LoVo (cell line): ENCODE measurements around the gene FBXO11.
A peak's percentile ranks its signal among the peaks of the same experiment; 100 is the strongest.
"Not testable (repeated sequence)": the region's sequence is repeated elsewhere in the genome, so short reads cannot be mapped to it uniquely, and the experiment has no call there.

Experiments used
- DNase-seq: peaks from one replicate; pipeline ENCODE4 v3.0.0-alpha.2; 2016; ENCODE audit warnings: low spot score

Gene FBXO11

DNA sequence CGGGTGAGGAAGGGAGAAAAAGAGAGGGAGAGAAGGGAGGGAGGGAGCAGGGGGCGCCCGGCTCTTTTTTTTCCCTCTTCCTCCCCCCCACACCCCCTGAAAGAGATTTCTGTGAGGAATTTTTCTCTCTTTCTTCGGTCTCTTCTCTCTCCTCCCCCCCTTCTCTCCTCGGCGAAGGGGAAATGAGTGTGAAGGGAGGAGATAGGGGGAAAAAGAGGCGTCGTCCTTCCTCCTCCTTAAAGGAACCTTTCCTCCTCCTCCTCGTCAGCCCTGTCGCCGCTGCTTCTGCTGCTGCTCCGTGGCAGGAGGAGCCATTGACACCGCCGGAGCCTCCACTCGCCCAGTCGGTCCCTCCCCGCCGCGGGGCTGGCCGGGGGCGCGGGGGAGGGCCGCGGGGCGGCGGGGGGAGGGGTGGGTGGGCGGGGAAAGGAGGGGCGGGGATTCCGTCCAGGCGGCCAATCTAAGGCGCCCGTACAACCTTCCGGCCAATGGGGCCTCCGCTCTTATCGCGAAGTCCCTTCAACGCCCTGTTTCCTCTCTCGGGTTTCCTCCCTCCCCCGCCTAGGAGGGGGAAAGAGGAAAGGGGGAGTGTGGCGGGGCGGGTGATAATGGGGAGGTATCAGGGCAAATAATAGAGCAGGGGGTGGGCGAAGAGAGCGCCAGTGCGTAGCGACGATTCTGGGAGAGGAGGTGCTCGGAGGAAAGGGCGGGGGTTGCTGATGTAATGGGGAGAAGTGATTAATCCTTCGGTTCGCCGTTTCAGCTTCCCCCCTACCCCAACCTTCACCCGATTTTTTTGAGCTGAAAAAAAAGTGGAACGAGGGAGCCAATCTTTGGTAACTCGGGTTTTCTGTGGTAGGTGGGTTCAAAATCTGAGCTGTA is at the start of gene FBXO11:
FBXO11 (minus strand) TSS at position 342 of the 882 bp plus-strand sequence. CDS start 778 bp downstream, outside the sequence.
- DNase-seq: peak; percentile 95

DNA sequence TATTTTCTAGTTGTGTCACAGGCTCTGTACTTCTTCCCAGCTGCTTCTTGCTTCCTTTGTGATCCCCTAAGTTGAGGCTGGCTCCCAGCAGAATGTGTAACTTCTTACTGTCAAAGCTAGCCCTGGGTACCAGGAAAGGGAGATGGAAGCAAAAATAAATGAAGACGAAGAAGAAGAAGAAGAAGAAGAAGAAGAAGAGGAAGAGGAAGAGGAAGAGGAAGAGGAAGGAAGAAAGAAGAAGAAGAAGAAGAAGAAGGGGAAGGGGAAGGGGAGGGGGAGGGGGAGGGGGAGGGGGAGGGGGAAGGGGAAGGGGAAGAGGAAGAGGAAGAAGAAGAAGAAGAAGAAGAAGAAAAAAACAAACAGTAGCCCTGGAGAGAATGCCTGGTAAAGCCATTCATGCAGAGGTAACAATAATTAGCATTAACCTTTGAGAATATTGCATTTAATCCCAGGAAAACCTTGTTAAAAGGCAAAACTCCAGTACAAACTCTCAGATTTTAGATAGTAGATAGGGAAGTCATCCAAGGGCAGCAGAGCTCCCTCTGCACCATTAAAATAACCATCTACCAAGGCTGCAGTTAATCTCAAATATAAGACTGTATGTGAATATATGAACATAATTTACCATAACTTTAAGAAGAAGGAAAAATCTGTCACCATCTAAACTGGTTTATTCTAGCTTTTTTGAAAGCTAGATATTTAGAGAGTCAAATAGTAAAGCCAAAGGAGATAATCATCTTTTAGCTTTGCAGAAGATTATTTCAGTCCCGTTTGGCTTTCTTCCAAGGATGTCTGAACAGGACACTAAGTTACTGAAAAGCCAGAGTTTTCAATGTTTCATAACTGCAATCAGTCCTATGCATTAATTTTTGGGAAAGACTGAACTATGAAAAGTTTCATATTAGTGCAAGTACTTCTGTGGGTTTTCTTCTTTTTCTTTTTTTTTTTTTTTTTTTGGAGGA is 44.3 kb upstream of the FBXO11 start:
- no peak for DNase-seq

GRCh38 chr2:47946593-47946992 is 40.3 kb upstream of the FBXO11 start:
- DNase-seq: no peak

- DNase-seq: no peak
These were observed 38.9 kb upstream of the FBXO11 start for GRCh38 chr2:47945046-47945781.

GRCh38 chr2:47941936-47942335 is 35.6 kb upstream of the FBXO11 start:
- DNase-seq: no peak

- no peak for DNase-seq
These were observed 31.4 kb upstream of the FBXO11 start for GRCh38 chr2:47937677-47938076.

DNA sequence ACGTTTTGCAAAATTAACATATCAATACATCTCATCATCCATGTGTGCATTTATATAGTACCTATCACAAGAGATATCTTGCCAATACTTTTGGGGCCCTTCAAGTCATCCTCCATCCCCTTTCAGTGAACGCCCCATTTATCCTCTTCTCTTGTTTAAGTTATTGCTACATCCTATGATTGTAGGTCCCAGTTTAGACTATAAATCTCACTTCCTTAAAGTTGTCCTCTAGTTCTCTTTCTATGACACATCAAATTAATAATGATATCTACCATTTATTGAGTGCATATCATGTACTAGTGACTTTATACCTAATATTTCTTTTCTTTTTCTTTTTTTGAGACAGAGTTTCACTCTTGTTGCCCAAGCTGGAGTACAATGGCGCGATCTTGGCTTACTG is 28.8 kb upstream of the FBXO11 start:
- DNase-seq: no peak

- no peak for DNase-seq
These were observed 11.7 kb upstream of the FBXO11 start for GRCh38 chr2:47918043-47918442.

- no peak for DNase-seq
These were observed 11.1 kb upstream of the FBXO11 start for GRCh38 chr2:47917276-47917961.

GRCh38 chr2:47916412-47916811 is 10.1 kb upstream of the FBXO11 start:
- no peak for DNase-seq

GRCh38 chr2:47910662-47911061 is 4.4 kb upstream of the FBXO11 start:
- DNase-seq: not testable (repeated sequence)

DNA sequence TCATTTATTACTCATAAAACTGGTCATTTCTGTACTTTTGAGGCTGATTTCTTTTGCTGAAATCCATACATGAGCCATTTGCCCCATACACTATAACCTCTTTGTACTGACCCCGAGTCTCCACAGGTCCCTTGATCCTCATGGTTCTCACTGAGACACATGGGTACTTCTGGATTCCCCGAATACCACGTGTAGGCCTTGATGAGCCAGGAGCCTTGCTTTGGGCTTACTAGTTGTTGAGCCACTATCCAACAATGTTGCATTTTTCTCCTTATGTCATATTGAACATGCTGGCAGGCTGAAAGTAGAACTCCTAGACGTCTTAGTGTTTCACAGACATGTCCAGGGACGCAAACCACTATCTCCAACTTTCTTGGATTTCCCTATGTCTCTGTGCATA is 2.4 kb upstream of the FBXO11 start:
- no peak for DNase-seq

DNA sequence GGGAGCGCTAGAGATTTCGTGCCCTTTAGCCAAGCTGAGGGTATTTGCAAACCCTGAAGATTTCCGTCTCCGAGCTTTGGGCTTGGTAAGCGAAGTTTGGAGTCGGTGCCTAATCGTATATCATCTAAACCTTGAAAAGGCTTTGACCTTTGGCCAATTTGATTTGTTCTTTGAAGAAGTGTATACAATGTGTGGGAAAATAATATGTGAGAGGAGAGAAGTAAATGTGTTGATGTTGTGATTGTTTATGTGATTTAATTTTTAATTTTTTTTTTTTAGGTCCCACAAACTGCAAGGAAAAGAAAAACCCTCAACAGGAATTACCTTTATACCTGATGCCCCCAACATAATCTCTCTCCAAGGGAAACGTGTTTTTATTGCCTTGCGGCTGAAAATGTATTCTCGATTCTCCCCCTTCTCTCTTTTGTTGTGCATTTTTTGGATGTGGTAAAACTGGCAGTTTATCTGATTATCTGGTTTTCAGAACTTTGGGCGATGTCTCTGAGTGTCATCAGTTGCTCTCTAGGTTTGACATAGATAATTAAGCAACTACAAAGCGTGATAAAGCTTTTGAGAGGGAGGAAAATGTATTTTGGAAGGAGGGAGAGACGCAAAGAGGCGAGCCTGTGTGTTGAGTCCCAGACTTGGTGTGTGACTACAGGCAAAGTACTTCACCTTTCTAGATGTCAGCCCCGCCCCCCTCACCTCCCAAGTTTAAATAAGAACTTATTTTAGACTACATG is 912 bp upstream of the FBXO11 start:
- DNase-seq: peak; percentile 11

DNA sequence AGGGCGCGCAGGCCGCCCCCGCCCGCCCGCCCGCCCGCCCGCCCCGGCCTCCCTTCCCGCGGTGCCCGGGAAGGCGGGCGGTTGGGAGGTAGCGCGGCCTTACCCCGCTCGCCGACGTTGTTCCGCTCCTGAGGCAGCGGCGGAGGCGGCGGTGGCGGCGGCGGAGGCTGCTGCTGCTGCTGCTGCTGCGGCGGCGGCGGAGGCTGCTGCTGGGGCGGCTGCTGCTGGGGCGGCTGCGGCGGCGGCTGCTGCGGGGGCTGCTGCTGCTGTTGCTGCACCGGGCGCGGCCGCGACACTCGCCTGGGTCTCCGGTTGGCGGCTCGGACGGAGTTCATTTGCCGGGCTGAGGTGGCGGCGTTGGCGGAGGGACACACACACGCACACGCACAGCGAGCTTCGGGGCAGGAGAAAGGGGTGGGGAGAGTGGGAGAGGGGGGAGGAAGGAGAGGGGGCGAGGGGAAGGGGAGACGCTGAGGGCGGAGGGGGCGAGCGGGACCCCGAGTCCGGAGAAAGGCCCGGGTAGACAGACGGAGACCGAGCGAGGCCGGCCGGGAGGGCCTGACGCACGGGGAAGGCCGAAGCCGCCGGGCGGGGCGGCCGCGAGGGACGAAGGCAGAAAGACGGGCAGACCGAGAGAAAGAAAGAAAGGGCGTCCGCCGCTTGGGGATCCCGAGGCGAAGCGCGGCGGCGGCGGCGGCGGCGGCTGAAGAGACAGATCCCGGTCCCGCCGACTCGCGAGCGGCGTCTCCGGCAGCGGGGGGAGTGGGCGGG is 727 bp downstream of the FBXO11 start:
- DNase-seq: peak; percentile 4

GRCh38 chr2:47903781-47904490 is 2.4 kb downstream of the FBXO11 start:
- DNase-seq: no peak

DNA sequence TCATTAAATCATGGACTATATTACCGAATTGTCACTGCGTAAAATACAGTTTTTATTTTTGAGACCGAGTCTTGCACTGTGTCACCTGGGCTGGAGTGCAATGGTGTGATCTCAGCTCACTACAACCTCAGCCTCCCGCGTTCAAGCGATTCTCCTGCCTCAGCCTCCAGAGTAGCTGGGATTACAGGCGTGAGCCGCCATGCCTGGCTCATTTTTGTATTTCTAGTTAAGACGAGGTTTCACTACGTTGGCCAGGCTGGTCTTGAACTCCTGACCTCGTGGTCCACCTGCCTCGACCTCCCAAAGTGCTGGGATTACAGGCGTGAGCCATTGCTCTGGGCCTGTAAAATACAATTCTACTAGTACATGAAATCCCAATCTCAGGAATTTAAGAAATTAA is 4.4 kb downstream of the FBXO11 start:
- not testable (repeated sequence) for DNase-seq

DNA sequence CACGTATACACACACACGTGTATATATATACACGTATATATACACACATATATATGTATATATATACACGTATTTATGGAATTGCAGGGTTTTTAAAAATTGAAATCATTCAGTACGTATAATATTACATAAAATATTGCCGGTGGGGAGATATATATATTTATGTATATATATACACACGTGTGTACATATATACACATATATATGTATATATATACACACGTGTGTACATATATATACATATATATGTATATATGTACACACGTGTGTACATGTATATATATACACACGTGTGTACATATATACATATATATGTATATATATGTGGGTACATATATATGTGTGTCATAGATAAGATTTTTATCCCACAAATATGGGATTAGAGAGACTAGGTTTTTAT is 5.4 kb downstream of the FBXO11 start:
- DNase-seq: no peak

DNA sequence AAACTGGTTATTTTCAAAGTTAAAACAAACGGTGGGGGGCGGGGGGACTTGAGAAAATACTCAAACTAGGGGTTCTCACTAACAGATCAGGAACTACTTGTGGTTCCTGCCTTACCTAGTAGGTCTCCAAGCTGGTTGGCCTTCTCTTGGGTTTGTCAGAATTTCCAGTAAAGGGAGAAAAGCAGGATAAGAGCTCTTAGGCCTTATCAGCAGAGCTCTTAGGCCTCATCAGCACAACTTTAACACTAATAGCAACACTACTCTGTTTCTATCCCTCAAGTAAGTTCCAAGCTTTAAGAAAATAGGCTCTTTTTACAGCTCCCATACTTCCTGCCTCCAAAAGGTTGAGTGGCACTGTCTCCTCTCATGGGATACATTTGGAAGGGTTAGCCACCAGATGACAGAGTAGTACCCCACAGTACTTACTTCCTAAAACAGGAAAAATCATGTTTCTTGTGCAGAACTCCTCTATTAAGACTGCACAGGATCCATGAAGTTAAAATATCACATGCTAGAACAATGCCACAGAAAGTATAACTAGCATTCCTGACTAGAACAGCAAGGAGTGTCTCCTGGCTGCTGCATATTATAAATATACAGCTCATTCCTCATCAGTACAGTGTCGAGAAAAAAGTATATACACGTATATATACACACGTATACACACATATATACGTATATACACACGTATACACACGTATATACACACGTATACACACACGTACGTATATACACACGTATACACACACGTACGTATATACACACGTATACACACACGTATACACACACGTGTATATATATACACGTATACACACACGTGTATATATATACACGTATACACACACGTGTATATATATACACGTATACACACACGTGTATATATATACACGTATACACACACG is 6.1 kb downstream of the FBXO11 start:
- no peak for DNase-seq
